ENCODE data around the gene LYG2.
"Not testable (repeated sequence)": the region's sequence is repeated elsewhere in the genome, so short reads cannot be mapped to it uniquely, and the experiment has no call there.

The LYG2 gene

GRCh38 chr2:99201959-99202678, 53.3 kb downstream of the LYG2 start:
- no peak for DNase-seq (ENCODE audit: low read depth)

GRCh38 chr2:99200076-99200800, 55.2 kb downstream of the LYG2 start:
- DNase-seq (ENCODE audit: low read depth), result no peak

- DNase-seq (ENCODE audit: low read depth), result no peak
These were observed 57.2 kb downstream of the LYG2 start for GRCh38 chr2:99198103-99198841.

DNA sequence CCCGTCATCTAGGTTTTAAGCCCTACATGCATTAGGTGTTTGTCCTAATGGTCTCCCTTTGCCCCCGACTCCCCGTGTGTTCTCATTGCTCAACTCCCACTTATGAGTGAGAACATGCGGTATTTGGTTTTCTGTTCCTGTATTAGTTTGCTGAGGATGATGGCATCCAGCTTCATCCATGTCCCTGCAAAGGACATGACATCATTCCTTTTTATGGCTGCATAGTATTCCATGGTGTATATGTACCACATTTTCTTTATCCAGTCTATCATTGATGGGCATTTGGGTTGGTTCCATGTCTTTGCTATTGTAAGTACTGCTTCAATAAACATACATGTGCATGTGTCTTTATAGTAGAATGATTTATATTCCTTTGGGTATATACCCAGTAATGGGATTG, 63.1 kb downstream of the LYG2 start:
- DNase-seq (ENCODE audit: low read depth), result not testable (repeated sequence)

Measured in fibroblast of the conjunctiva (primary cell).